Kidney epithelial cell (primary cell): ENCODE measurements around the gene APLN. TPM values are rescaled to one million over a fixed set of nuclear protein-coding genes. Genes with fewer than 3 reads are reported as not detected.
A peak's percentile ranks its signal among the peaks of the same experiment; 100 is the strongest.

Source experiments
- DNase-seq: peaks from one replicate; pipeline ENCODE4 v3.0.0-alpha.2; 2010; ENCODE audit warnings: low read depth
- H3K27me3 ChIP-seq: 2 replicates; pipeline ENCODE4 v1.6.0; 2011; ENCODE audit warnings: low read length; ENCODE audit not compliant: control insufficient read depth, insufficient read depth
- H3K36me3 ChIP-seq: 2 replicates; pipeline ENCODE4 v1.5.1; 2011; ENCODE audit warnings: low read length; ENCODE audit not compliant: control insufficient read depth, insufficient read depth
- H3K4me3 ChIP-seq: 2 replicates; pipeline ENCODE4 v1.5.1; 2011; ENCODE audit warnings: low read depth, mild to moderate bottlenecking, control low read depth, low read length
- CTCF ChIP-seq: IDR thresholded peaks from 2 replicates; pipeline ENCODE4 v1.5.1; 2011; ENCODE audit warnings: mild to moderate bottlenecking, moderate library complexity, low read length, control low read depth, inconsistent platforms; ENCODE audit not compliant: insufficient read depth, poor library complexity, severe bottlenecking
- total RNA-seq: library from RNA; depleted of rRNA; stranded (reverse); fragments of >200 nt; gene quantifications from 2 replicates; pipeline ENCODE4 v1.2.3, GENCODE V29; 2015

The APLN gene
- total RNA-seq, 1 donor from 2014 or later = 0.17 TPM

- Histone ChIP-seq H3K36me3 (no peaks in the 10 kb centered on the region), H3K27me3 (no peaks in the 10 kb centered on the region), H3K4me3 (no peak overlapping the region)
- DNase-seq = no peak
- no peak for TF ChIP-seq CTCF
Observed at GRCh38 chrX:129612396-129612795, 42.4 kb downstream of the APLN start.

GRCh38 chrX:129609395-129609794 is 45.4 kb downstream of the APLN start:
- no peaks in the 10 kb centered on the region for H3K36me3 ChIP-seq
- DNase-seq = no peak
- TF ChIP-seq CTCF = no peak

GRCh38 chrX:129608496-129608895 is 46.3 kb downstream of the APLN start:
- Histone ChIP-seq H3K27me3 (no peaks in the 10 kb centered on the region), H3K4me3 (no peak overlapping the region)
- TF ChIP-seq CTCF = no peak

More at GRCh38 chrX:129609395-129609794, 45.4 kb downstream of the APLN start:
- Histone ChIP-seq H3K27me3 (no peaks in the 10 kb centered on the region), H3K4me3 (no peak overlapping the region)

GRCh38 chrX:129606918-129607317 is 47.8 kb downstream of the APLN start:
- peak; percentile 66 for TF ChIP-seq CTCF
- Histone ChIP-seq H3K36me3 (no peaks in the 10 kb centered on the region), H3K27me3 (no peaks in the 10 kb centered on the region), H3K4me3 (no peak overlapping the region)
- no peak for DNase-seq

More at GRCh38 chrX:129608496-129608895, 46.3 kb downstream of the APLN start:
- H3K36me3 ChIP-seq = no peaks in the 10 kb centered on the region
- no peak for DNase-seq

- Histone ChIP-seq H3K27me3 (no peaks in the 10 kb centered on the region), H3K36me3 (no peaks in the 10 kb centered on the region), H3K4me3 (no peak overlapping the region)
- peak; percentile 70 for TF ChIP-seq CTCF
- no peak for DNase-seq
Observed at GRCh38 chrX:129600981-129601424, 53.8 kb downstream of the APLN start.

GRCh38 chrX:129599996-129600395 is 54.8 kb downstream of the APLN start:
- H3K36me3 ChIP-seq = no peaks in the 10 kb centered on the region
- no peak overlapping the region for H3K4me3 ChIP-seq
- DNase-seq = no peak
- no peaks in the 10 kb centered on the region for H3K27me3 ChIP-seq
- TF ChIP-seq CTCF = no peak
